A549 (cell line): ENCODE measurements around the gene AP5S1.

Source experiments
- CHD2 ChIP-seq: fragments of 150-350 bp; IDR thresholded peaks from 2 replicates; pipeline ENCODE4 v1.6.1; 2014; ENCODE audit warnings: low read length; ENCODE audit not compliant: partially characterized antibody
- CTCF ChIP-seq: fragments of >200 bp; sonication (Bioruptor Twin); formaldehyde crosslinking; IDR thresholded peaks from 3 replicates; pipeline ENCODE4 v1.5.1; 2016
- ESRRA ChIP-seq: fragments of 150-350 bp; IDR thresholded peaks from 2 replicates; pipeline ENCODE4 v1.6.1; 2014; ENCODE audit warnings: mild to moderate bottlenecking, low read length, borderline replicate concordance
- HDAC2 ChIP-seq: fragments of 200-600 bp; sonication (generic); IDR thresholded peaks from 2 replicates; pipeline ENCODE4 v1.6.1; 2016
- JUN ChIP-seq, 2 experiments: fragments of >200 bp; sonication (Bioruptor Twin); formaldehyde crosslinking; IDR thresholded peaks; 2 replicates in 1 of 2; 3 replicates in 1 of 2; pipeline ENCODE4 v1.6.1; 2016 to 2017
- POLR2A ChIP-seq: IDR thresholded peaks from 2 replicates; pipeline ENCODE4 v1.6.1; 2012; ENCODE audit warnings: mild to moderate bottlenecking, low read length
- REST ChIP-seq: fragments of 200-600 bp; sonication (generic); IDR thresholded peaks from 2 replicates; pipeline ENCODE4 v1.6.1; 2016; ENCODE audit warnings: antibody characterized with exemption, mild to moderate bottlenecking, moderate library complexity

- TF ChIP-seq POLR2A (no peak), CHD2 (no peak), CTCF (no peak), ESRRA (no peak), REST (no peak), HDAC2 (no peak), JUN (IDR thresholded peaks at IDR 0.05) (no peak)
These were observed 48.7 kb upstream of the AP5S1 start for GRCh38 chr20:3771552-3772058.
